IMR-90 (cell line): Measurements from ENCODE around the gene FAM124B. TPM values are rescaled to one million over a fixed set of nuclear protein-coding genes. Genes with fewer than 3 reads are reported as not detected.

Source experiments
- ATAC-seq: fragments of 200-7000 bp; cut with Tn5 transposase; 2 replicates; pipeline ENCODE4 v1.9.1; 2020; ENCODE audit warnings: low read depth, mild to moderate bottlenecking, moderate library complexity
- BruUV-seq: library from RNA; stranded (reverse); fragments of 400-500 nt; replicated peaks from 2 replicates; lab custom pipeline; 2021; lab: Mats Ljungman, UMichigan
- CTCF ChIA-PET: fragments of 300-600 bp; formaldehyde crosslinking; extraction: SDS; loops from one replicate; lab custom pipeline; 2021; ENCODE audit warnings: antibody characterized with exemption; lab: Yijun Ruan, JAX
- POLR2A ChIA-PET: fragments of 300-600 bp; sonication (Branson Sonifier 250); formaldehyde crosslinking; loops from one replicate; lab custom pipeline; 2022; ENCODE audit warnings: antibody characterized with exemption; ENCODE audit not compliant: unreplicated experiment; lab: Charles Lee
- DNase-seq: peaks from one replicate; pipeline ENCODE4 v3.0.0; 2013
- H2AFZ ChIP-seq: replicated peaks from 2 replicates; pipeline ENCODE3; 2013; ENCODE audit warnings: low read length, mild to moderate bottlenecking; ENCODE audit not compliant: poor library complexity
- H2AK5ac ChIP-seq: 2 replicates; pipeline ENCODE4 v1.6.1; 2013; ENCODE audit warnings: low read depth, low read length, inconsistent platforms
- H2AK9ac ChIP-seq: replicated peaks from 2 replicates; pipeline ENCODE3; 2013; ENCODE audit warnings: mild to moderate bottlenecking, low read depth, low read length, moderate library complexity; ENCODE audit not compliant: poor library complexity
- H2BK120ac ChIP-seq: 2 replicates; pipeline ENCODE4 v1.6.1; 2013; ENCODE audit warnings: low read depth, low read length, inconsistent platforms
- H2BK15ac ChIP-seq: 3 replicates; pipeline ENCODE4 v1.6.1; 2013; ENCODE audit warnings: low read depth, low read length, inconsistent platforms
- H2BK20ac ChIP-seq: 2 replicates; pipeline ENCODE4 v1.6.1; 2013; ENCODE audit warnings: low read depth, mild to moderate bottlenecking, inconsistent platforms, low read length, moderate library complexity
- H2BK5ac ChIP-seq: 2 replicates; pipeline ENCODE4 v1.6.1; 2013; ENCODE audit warnings: mild to moderate bottlenecking, low read depth, low read length, inconsistent platforms; ENCODE audit not compliant: poor library complexity, severe bottlenecking
- H3K14ac ChIP-seq: replicated peaks from 2 replicates; pipeline ENCODE4 v1.6.1; 2013; ENCODE audit warnings: low read depth, low read length, inconsistent platforms
- H3K18ac ChIP-seq: 2 replicates; pipeline ENCODE4 v1.6.1; 2013; ENCODE audit warnings: low read depth, low read length, control low read depth
- H3K23ac ChIP-seq: 2 replicates; pipeline ENCODE4 v1.6.1; 2013; ENCODE audit warnings: low read depth, low read length, inconsistent platforms
- H3K27ac ChIP-seq: 2 replicates; pipeline ENCODE4 v1.5.1; 2013; ENCODE audit warnings: mild to moderate bottlenecking, control low read depth, low read length; ENCODE audit not compliant: insufficient read depth
- H3K27me3 ChIP-seq: 2 replicates; pipeline ENCODE4 v1.6.1; 2013; ENCODE audit warnings: low read length; ENCODE audit not compliant: control insufficient read depth, insufficient read depth
- H3K36me3 ChIP-seq: 2 replicates; pipeline ENCODE4 v1.6.1; 2013; ENCODE audit warnings: low read length, mixed read lengths; ENCODE audit not compliant: control insufficient read depth, insufficient read depth
- H3K4ac ChIP-seq: 2 replicates; pipeline ENCODE4 v1.6.1; 2013; ENCODE audit warnings: low read depth, low read length, inconsistent platforms
- H3K4me1 ChIP-seq: 2 replicates; pipeline ENCODE4 v1.6.1; 2013; ENCODE audit warnings: low read length, mixed read lengths; ENCODE audit not compliant: control insufficient read depth, insufficient read depth
- H3K4me2 ChIP-seq: 2 replicates; pipeline ENCODE4 v1.6.1; 2013; ENCODE audit warnings: low read depth, mild to moderate bottlenecking, control low read depth, low read length, moderate library complexity
- H3K4me3 ChIP-seq: 2 replicates; pipeline ENCODE4 v1.5.1; 2013; ENCODE audit warnings: low read depth, mild to moderate bottlenecking, control low read depth, low read length, moderate library complexity; ENCODE audit not compliant: insufficient read depth
- H3K56ac ChIP-seq: 2 replicates; pipeline ENCODE4 v1.6.1; 2013; ENCODE audit warnings: low read length, inconsistent platforms; ENCODE audit not compliant: insufficient read depth; ENCODE audit errors: extremely low read depth
- H3K79me1 ChIP-seq, 2 experiments: 2 replicates each; pipeline ENCODE4 v1.6.1; 2013; ENCODE audit warnings: low read length in 2 of 2, inconsistent platforms in 1 of 2, low read depth in 1 of 2
- H3K9ac ChIP-seq: 2 replicates; pipeline ENCODE4 v1.6.1; 2013; ENCODE audit warnings: low read depth, low read length, control low read depth
- H3K9me1 ChIP-seq: 2 replicates; pipeline ENCODE4 v1.6.1; 2013; ENCODE audit warnings: low read length, inconsistent platforms; ENCODE audit not compliant: insufficient read depth
- H3K9me3 ChIP-seq: 2 replicates; pipeline ENCODE4 v1.6.1; 2013; ENCODE audit warnings: low read length; ENCODE audit not compliant: control insufficient read depth, insufficient read depth
- H4K20me1 ChIP-seq: 2 replicates; pipeline ENCODE4 v1.6.1; 2013; ENCODE audit warnings: low read length, inconsistent platforms; ENCODE audit not compliant: insufficient read depth
- H4K5ac ChIP-seq: 2 replicates; pipeline ENCODE4 v1.6.1; 2013; ENCODE audit warnings: mild to moderate bottlenecking, low read depth, low read length, control low read depth
- H4K8ac ChIP-seq, 2 experiments: 2 replicates each; pipeline ENCODE4 v1.6.1; 2013; ENCODE audit warnings: low read depth in 2 of 2, low read length in 2 of 2, control low read depth in 1 of 2, inconsistent platforms in 1 of 2
- H4K91ac ChIP-seq: 2 replicates; pipeline ENCODE4 v1.6.1; 2013; ENCODE audit warnings: low read depth, low read length, inconsistent platforms; ENCODE audit not compliant: insufficient read depth
- CHD1 ChIP-seq: IDR thresholded peaks from 2 replicates; pipeline ENCODE4 v1.6.1; 2012; ENCODE audit warnings: low read depth, low read length, improper control_type of control experiment
- MAFK ChIP-seq: IDR thresholded peaks from 2 replicates; pipeline ENCODE4 v1.6.1; 2012; ENCODE audit warnings: low read depth, low read length, improper control_type of control experiment
- MAZ ChIP-seq: IDR thresholded peaks from 2 replicates; pipeline ENCODE4 v1.6.1; 2012; ENCODE audit warnings: low read depth, mild to moderate bottlenecking, low read length, improper control_type of control experiment, moderate library complexity, borderline replicate concordance
- MXI1 ChIP-seq: IDR thresholded peaks from 2 replicates; pipeline ENCODE4 v1.6.1; 2012; ENCODE audit warnings: low read depth, mild to moderate bottlenecking, low read length, moderate library complexity, borderline replicate concordance
- NFE2L2 ChIP-seq: fragments of 150-350 bp; IDR thresholded peaks from 2 replicates; pipeline ENCODE4 v1.6.1; 2016; ENCODE audit warnings: low read depth, mild to moderate bottlenecking, low read length
- POLR2A ChIP-seq: IDR thresholded peaks from 2 replicates; pipeline ENCODE4 v1.6.1; 2012; ENCODE audit warnings: mild to moderate bottlenecking, low read depth, low read length
- RAD21 ChIP-seq: IDR thresholded peaks from 2 replicates; pipeline ENCODE4 v1.6.1; 2012; ENCODE audit warnings: low read length, improper control_type of control experiment
- RCOR1 ChIP-seq: IDR thresholded peaks from 2 replicates; pipeline ENCODE4 v1.6.1; 2012; ENCODE audit warnings: mild to moderate bottlenecking, low read length, improper control_type of control experiment; ENCODE audit not compliant: insufficient replicate concordance
- WGBS, 2 experiments: methylation state at CpG; one replicate each; pipeline versions ENCODE4 v1.1.5 to v1.1.7; 2013; ENCODE audit warnings: missing lambda C conversion rate in 2 of 2; ENCODE audit not compliant: insufficient read length in 1 of 2; ENCODE audit errors: extremely low coverage in 2 of 2; 5-methylcytosine and 5-hydroxymethylcytosine counted together
- dilution Hi-C: fragments of 300-500 bp; cut with HindIII; formaldehyde crosslinking; loops from one replicate; pipeline ENCODE4 v1.14.3; 2018; ENCODE audit warnings: low sequenced_read_pairs; ENCODE audit not compliant: unreplicated experiment
- in situ Hi-C: fragments of 300-500 bp; cut with MboI; formaldehyde crosslinking; loops from 3 replicates; pipeline ENCODE4 v1.14.3; 2019; ENCODE audit warnings: low sequenced_read_pairs, inconsistent platforms, mixed read lengths
- intact Hi-C: fragments of 100-400 bp; cut with micrococcal nuclease; formaldehyde crosslinking; loops from 2 replicates; pipeline ENCODE4 v1.10.0; 2022
- polyA plus RNA-seq, 3 experiments: library from polyadenylated mRNA; depleted of rRNA; stranded (reverse); fragments of >200 nt; gene quantifications; 2 replicates each; pipeline ENCODE4 v1.2.3, GENCODE V29; 2012; ENCODE audit warnings: low replicate concordance in 1 of 3
- total RNA-seq: library from RNA; depleted of rRNA; stranded (reverse); fragments of >200 nt; gene quantifications from 2 replicates; pipeline ENCODE4 v1.2.3, GENCODE V29; 2012
- TF ChIP-seq, protein P1 (sequence below): fragments of 150-350 bp; IDR thresholded peaks from 2 replicates; pipeline ENCODE4 v1.6.1; 2017; ENCODE audit warnings: mild to moderate bottlenecking, antibody characterized with exemption, low read length, low read depth
- TF ChIP-seq, protein P2 (sequence below): conservative IDR thresholded peaks from 2 replicates; pipeline ENCODE4 v1.5.1; 2012; ENCODE audit warnings: mild to moderate bottlenecking, low read depth, low read length, improper control_type of control experiment
- TF ChIP-seq, protein P3 (sequence below): fragments of 150-350 bp; IDR thresholded peaks from 2 replicates; pipeline ENCODE4 v1.6.1; 2016; ENCODE audit warnings: low read depth, mild to moderate bottlenecking, low read length, moderate library complexity, borderline replicate concordance

Gene FAM124B
- total and polyA plus RNA-seq, 2 of the 4 experiments (the other 2 are of a cell fraction) = not detected

DNA sequence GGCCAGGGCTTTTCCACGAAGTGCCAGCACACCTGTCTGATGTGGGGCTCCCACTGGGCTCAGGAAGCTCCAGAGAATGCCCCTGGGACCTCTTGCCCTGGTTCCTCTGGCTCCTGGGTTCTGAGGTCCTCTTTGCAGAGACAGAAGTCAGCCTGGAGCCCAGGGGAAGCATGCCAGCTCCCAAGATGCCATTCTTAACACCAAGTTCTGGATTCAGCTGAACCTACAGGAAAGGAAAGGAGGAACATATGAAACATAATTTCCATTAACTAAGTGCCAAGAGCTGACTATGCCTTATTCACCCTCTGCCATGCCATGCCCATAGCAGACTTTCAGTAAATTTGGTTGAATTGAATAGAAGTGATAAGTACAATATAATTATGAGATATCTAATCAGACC is 21.9 kb downstream of the FAM124B start:
- H4K8ac ChIP-seq = no peak overlapping the region
- H3K4ac ChIP-seq = no peak overlapping the region
- H2BK120ac ChIP-seq = no peak overlapping the region
- H2BK20ac ChIP-seq = no peak overlapping the region
- H3K4me1 ChIP-seq = no peaks in the 10 kb centered on the region
- no peaks in the 10 kb centered on the region for H3K36me3 ChIP-seq
- no peak overlapping the region for H3K23ac ChIP-seq
- no peak overlapping the region for H4K5ac ChIP-seq
- H3K27me3 ChIP-seq = peaks cover 8% of the 10 kb centered on the region
- H3K9me3 ChIP-seq = no peaks in the 10 kb centered on the region
- no peaks in the 10 kb centered on the region for H3K79me1 ChIP-seq
- no peak overlapping the region for H3K27ac ChIP-seq
- no peak overlapping the region for H2BK5ac ChIP-seq
- no peak overlapping the region for H3K9ac ChIP-seq
- DNase-seq = no peak
- H3K4me3 ChIP-seq = no peak overlapping the region
- no peak overlapping the region for H3K14ac ChIP-seq
- CTCF ChIA-PET = interaction anchor here (0.8 kb wide), 1 partner anchor 11 kb away, joined by 4 read pairs; no protein-coding TSS in a partner anchor
- H3K18ac ChIP-seq = no peak overlapping the region
- WGBS, 2 experiments = no CpG with 5 or more reads among the region's 1 CpG
- no peak overlapping the region for H2AFZ ChIP-seq
- intact Hi-C loops = no loop called here
- no peak overlapping the region for H3K56ac ChIP-seq
- POLR2A ChIA-PET = no interaction called here
- H4K91ac ChIP-seq = no peak overlapping the region
- dilution Hi-C loops = no loop called here
- no TSS peak for BruUV-seq
- in situ Hi-C loops = no loop called here
- no peak for ATAC-seq
- no peak overlapping the region for H2BK15ac ChIP-seq
- no peak overlapping the region for H2AK5ac ChIP-seq
- no peaks in the 10 kb centered on the region for H4K20me1 ChIP-seq
- H2AK9ac ChIP-seq = no peak overlapping the region
- no peak overlapping the region for H3K4me2 ChIP-seq
- TF ChIP-seq, protein P1, sequence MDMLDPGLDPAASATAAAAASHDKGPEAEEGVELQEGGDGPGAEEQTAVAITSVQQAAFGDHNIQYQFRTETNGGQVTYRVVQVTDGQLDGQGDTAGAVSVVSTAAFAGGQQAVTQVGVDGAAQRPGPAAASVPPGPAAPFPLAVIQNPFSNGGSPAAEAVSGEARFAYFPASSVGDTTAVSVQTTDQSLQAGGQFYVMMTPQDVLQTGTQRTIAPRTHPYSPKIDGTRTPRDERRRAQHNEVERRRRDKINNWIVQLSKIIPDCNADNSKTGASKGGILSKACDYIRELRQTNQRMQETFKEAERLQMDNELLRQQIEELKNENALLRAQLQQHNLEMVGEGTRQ = no peak
- TF ChIP-seq, protein P2, sequence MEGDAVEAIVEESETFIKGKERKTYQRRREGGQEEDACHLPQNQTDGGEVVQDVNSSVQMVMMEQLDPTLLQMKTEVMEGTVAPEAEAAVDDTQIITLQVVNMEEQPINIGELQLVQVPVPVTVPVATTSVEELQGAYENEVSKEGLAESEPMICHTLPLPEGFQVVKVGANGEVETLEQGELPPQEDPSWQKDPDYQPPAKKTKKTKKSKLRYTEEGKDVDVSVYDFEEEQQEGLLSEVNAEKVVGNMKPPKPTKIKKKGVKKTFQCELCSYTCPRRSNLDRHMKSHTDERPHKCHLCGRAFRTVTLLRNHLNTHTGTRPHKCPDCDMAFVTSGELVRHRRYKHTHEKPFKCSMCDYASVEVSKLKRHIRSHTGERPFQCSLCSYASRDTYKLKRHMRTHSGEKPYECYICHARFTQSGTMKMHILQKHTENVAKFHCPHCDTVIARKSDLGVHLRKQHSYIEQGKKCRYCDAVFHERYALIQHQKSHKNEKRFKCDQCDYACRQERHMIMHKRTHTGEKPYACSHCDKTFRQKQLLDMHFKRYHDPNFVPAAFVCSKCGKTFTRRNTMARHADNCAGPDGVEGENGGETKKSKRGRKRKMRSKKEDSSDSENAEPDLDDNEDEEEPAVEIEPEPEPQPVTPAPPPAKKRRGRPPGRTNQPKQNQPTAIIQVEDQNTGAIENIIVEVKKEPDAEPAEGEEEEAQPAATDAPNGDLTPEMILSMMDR = no peak
- TF ChIP-seq MAZ (no peak), NFE2L2 (no peak), POLR2A (no peak), RAD21 (no peak), CHD1 (no peak), MAFK (no peak), RCOR1 (no peak), MXI1 (no peak)
- TF ChIP-seq, protein P3, sequence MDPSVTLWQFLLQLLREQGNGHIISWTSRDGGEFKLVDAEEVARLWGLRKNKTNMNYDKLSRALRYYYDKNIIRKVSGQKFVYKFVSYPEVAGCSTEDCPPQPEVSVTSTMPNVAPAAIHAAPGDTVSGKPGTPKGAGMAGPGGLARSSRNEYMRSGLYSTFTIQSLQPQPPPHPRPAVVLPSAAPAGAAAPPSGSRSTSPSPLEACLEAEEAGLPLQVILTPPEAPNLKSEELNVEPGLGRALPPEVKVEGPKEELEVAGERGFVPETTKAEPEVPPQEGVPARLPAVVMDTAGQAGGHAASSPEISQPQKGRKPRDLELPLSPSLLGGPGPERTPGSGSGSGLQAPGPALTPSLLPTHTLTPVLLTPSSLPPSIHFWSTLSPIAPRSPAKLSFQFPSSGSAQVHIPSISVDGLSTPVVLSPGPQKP = no peak
- no peaks in the 10 kb centered on the region for H3K9me1 ChIP-seq
